Activated CD8-positive, alpha-beta memory T cell treated with anti-CD3 and anti-CD28 coated beads for 4 hours (primary cell): Measurements from ENCODE around the gene CLDN15.
"Not testable (repeated sequence)": the region's sequence is repeated elsewhere in the genome, so short reads cannot be mapped to it uniquely, and the experiment has no call there.

Experiments used
- DNase-seq, 2 donors: peaks; one replicate each; pipeline ENCODE4 v3.0.0-alpha.2; 2020; ENCODE audit warnings: low read depth in 2 of 2

CLDN15 gene, protein sequence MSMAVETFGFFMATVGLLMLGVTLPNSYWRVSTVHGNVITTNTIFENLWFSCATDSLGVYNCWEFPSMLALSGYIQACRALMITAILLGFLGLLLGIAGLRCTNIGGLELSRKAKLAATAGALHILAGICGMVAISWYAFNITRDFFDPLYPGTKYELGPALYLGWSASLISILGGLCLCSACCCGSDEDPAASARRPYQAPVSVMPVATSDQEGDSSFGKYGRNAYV

DNA sequence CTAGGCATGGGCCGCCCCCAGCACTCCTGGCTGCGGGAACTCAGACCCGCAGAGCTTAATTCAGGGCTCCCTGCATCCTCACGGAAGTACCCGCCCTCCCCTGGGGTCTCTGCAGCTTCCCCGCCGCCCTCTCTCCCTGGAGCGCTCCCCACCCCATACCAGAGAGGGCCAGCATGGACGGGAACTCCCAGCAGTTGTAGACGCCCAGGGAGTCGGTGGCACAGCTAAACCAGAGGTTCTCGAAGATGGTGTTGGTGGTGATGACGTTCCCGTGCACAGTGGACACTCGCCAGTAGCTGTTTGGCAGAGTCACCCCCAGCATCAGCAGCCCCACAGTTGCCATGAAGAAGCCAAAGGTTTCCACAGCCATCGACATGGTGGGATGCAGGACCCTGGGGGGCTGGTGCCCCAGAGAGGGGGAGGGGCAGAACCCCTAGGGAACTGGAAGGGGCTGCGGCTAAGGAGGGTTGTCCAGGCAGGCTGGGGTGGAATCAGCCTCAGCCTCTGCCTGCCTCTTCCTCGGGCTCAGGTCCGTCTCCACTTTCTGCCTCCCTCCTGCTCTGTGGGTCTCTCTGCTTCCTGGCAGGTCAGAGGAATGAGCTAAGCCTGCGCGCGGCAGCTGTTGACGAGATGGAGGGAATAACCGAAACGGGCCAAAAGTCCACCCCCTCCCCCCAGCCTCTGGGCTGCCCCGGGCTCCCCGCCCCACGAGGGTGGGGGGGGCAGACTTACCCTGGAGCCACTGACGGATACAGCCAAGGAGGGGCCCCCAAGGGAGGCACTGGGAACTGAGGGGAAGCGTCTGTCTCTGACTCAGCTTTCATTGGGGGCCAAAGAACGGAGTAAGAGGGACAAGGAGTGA, at the start of gene CLDN15:
TSS of gene CLDN15 (minus strand) at position 597 of the 862 bp plus-strand sequence. CDS start at position 376, 221 bp downstream.
- no peak for DNase-seq

DNA sequence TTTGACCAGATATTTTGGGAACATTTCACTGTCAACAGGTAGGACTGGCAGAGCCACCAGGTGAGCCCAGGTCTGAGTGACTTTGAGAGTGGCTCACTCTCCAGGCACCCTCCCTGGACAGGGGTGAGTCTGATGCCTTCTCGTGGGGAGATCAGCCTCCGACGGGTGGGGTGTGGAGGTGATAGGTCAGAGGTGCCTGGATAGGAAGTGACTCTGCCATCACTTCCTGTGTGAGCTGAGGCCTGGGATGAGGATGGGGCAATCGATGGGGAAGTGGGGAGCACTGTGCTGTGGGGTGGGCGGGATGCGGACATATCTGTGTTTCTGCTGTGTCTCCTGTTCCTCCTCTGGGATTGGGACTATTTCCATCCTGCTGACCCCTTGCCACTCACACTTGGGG, 49.4 kb upstream of the CLDN15 start:
- DNase-seq: no peak

DNA sequence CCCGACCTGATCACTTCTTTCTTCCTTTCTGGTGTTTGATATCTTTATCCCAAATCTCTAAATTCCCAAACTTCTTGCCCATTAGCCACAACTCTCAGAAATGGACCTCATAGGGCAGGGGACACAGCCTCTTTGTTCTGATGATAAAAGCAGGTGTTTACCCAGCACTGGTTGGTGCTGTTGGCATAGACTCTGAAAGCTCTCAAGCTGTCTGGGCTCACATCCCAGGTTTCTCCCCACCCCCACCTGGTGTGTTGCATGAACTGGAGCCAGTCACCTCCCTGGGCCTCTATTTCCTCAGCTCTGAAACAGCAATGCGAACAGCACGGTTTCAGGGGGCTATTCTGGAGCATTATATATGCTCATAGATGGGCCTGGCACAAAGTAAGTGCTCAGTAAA, 48.3 kb upstream of the CLDN15 start:
- DNase-seq: not testable (repeated sequence)

DNA sequence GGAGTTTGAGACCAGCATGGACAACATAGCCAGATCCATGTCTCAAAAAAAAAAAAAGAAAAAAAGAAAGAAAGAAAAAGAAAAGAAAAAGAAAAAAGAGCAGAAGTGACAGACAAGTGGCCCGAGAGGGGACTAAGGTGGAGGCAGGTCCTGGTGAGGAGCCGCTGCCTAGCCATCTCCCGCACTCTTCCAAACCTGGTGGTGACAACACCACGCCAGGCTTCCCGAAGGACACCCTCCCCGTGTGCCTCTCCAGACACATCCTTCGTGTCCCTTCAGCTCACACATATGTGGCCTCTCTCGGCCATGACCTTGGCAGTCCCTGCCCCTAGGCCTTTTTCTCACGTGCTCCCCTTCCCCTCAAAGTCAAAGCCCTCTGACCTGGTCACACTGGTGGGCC, 47.6 kb upstream of the CLDN15 start:
- no peak for DNase-seq

DNA sequence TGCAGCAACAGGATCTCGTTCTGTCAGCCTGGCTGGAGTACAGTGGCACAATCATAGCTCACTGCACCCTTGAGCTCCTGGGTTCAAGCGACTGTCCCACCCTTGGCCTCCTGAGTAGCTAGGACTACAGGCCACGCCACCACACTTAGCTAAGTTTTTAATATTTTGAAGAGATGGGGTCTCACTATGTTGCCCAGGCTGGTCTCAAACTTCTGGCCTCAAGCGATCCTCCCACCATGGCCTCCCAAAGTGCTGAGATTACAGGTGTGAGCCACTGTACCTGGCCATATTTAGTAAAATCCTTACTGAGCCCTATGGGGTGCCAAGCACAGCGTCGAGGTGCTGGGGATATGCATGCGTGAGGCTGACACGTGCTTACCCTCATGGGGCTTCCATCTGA, 43.3 kb upstream of the CLDN15 start:
- DNase-seq: not testable (repeated sequence)

DNA sequence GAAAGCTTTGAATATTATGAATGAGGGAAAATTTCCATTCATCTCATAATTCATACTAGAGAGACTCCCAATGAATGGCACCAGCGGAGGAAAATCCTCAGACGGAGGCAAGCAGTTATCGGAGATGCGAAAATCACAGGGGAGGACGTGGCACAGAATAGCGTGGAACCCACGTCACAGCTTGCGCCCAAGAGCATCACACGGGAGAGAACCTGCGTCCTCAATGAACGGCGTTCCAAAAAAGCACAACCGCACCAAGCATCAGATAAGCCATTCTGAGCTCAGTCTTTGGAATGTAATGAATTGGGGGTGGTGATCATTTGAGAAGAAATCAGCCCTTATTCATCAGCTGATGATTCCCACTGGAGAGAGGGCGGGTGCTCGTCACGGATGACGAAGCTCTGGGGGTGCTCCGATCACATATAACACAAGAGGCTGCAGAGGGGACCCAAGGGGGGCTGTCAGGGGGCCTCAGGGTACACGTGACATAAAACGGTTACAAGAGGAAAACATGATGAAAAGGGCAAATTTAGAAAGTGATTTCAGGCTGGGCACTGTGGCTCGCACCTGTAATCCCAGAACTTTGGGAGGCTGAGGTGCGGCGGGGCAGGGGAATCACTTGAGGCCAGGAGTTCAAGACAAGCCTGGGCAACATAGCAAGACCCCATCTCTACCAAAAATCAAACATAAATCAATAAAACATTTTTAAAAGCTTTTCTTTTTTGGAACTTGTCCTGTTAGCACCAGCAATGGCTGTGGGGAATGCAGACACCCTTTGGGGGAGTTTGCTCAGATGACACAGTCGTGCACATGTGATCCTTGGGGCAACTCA, 41.1 kb upstream of the CLDN15 start:
- no peak for DNase-seq

DNA sequence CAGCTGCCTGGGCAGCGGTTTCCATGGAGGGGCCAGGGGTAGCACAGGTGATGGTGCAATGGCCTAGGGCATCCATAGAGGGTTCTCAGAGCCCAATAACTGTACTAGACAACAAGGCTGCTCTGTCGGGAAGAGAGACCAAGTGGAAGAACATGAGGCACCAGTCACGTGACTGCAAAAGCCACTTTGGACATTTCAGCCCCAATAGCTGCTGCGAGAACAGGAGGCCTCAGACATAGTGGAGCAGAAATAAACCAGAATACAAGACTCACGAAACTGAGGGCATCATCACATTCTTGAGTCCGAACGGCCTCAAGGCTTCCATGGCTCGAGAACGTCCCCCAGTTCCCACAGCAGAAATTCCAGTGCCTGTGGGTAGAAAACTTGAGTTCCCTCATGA, 39.6 kb upstream of the CLDN15 start:
- no peak for DNase-seq

DNA sequence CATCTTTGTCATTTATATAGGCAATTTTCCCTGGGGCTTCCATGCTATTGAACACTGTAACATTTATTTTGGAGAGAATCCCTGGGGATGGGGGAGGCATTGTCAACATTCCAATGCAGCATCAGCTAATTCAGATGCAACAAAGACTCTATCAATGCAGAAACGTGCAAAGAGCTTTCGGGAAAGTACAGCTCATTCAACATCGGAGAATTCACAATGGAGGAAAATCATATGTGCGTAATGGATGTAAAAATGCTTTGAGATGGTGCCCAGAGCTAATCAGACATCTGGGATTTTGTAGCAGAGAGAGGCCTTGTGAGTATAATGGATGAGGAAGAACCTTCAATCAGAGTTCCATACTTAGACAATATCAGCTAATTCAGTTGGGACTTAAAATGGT, 35.6 kb upstream of the CLDN15 start:
- no peak for DNase-seq

DNA sequence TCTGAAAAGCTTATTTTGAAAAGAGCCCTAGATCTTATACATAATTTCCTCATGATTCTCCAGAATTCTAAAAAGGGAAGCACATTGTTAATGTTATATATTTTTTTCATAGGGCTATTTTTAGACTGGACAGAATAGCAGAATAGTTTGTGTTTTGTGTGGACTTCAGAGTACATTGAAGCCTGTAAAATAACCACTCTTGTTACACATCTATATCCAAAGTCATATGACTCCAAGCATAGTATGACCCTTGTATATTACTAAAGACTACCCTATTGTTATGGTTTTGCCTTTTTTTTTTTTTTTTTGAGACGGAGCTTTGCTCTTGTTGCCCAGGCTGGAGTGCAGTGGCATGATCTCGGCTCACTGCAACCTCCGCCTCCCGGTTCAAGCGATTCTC, 33.4 kb upstream of the CLDN15 start:
- no peak for DNase-seq

DNA sequence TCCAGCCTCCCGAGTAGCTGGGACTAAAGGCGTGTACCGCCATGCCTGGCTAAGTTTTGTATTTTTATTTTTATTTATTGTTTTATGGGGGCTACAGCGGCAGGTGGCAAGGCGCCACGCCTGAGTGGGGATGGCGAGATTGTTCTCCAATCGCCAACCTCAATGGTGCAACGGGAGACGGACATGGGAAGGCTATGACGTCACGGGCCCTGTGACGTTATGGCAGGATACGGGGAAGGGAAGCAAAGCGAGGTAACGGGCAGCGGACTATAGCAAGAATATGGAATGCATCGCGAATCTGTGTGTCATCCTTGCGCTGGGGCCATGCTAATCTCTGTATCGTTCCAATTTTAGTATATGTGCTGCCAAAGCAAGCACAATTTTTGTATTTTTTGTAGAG, 32.1 kb upstream of the CLDN15 start:
- DNase-seq: no peak

DNA sequence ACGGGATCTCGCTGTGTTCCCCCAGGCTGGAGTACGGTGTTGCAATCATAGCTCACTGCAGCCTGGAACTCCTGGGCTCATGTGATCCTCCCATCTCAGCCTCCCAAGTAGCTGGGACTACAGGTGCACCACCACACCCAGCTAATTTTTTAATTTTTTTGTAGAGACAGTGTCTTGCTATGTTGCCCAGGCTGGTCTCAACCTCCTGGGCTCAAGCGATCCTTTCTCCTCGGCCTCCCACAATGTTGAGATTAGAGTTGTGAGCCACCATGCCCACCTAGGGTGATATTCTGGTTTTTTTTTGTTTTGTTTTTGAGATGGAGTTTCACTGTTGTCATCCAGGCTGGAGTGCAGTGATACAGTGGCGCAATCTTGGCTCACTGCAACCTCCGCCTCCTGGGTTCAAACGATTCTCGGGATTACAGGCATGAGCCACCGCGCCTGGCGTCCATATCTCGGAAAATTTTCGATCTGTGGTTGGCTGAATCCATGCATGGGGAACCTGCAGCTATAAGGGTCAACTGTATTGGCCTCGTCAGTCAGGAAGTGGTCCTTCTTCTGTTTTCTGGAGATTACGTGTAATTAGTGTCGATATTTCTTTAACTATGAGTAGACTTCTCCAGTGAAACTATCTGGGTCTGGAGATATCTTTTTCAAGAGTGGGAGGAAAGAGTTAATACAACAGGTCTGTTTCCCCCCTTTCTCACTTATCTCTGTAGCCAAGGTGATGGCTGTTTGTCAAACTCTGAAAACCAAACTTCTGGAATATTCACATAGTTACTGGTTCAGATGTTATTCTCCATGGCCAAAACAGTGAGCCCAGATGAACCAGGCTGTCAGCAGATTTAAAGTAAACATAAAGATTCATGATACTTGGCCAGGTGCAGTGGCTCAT, 28.3 kb upstream of the CLDN15 start:
- DNase-seq: no peak

DNA sequence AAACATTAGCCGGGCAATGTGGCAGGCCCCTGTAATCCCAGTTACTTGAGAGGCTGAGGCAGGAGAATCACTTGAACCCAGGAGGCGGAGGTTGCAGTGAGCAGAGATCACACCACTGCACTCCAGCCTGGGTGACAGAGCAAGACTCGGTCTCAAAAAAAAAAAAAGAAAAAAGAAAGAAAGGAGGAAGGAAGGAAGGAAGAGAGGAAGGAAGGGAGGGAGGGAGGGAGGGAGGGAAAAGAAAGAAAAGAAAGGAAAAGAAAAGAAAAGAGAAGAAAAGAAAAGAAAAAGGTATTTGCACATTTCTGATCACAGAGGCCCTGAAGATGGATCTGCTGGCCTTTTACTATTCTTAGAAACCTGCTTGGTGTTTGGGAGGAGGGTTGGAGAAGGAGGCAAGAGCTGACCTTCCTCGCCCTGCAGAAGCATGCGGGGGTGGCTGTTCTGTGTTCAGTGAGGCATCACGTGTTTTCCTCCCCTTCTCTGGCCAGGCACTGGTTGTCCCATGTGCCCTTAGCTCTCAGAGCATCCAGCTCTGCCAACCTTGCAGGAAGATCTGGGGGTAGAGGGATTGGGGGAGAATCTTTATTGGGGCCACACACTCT, 26.6 kb upstream of the CLDN15 start:
- not testable (repeated sequence) for DNase-seq

DNA sequence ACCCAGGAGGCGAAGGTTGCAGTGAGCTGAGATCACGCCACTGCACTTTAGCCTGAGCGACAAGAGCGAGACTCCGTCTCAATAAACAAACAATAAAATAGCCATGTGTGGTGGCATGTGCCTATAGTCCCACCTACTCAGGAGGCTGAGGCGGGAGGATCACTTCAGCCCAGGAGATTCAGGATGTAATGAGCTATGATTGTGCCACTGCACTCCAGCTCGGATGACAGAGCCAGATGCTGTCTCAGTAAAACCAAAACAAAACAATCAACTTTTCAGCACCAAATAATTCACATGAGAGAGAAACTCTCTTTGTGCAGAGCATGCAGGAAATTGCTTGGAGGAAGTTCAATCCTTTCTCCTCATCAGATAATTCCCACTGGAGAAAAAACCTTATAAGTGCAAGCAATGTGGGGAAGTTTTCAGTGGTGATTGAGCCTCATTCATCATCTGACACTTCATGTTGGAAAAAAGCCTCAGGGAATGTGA, 20.7 kb upstream of the CLDN15 start:
- no peak for DNase-seq

DNA sequence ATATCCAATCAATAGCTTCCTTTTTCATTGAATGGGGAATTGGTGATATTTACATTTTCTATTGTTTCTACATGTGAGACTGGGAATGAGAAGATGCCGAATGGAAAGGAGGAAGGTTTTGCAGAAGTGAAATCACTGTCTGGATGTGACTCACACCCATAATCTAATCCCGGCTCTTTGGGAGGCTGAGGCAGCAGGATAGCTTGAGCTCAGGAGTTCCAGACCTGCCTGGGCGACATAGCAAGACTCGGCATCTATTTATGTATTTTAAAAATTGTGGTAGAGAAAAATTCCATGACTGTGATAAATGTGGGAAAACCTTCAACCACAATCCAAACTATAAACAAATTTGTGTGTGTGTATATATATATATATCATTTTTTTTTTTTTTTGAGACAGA, 18.2 kb upstream of the CLDN15 start:
- no peak for DNase-seq

DNA sequence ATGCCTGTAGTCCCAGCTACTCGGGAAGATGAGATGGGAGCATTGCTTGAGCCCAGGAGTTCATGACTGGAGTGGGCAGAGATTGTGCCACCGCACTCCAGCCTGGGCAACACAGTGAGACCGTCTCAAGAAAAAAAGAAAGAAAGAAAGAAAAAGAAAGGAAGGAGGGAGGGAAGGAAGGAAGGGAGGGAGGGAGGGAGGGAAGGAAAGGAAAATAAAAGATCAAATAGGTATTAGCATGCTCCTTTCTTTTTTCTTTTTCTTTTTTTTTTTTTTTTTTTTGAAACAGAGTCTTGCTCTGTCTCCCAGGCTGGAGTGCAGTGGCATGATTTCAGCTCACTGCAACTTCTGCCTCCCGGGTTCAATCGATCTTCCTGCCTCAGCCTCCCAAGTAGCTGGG, 15.6 kb upstream of the CLDN15 start:
- DNase-seq: not testable (repeated sequence)

DNA sequence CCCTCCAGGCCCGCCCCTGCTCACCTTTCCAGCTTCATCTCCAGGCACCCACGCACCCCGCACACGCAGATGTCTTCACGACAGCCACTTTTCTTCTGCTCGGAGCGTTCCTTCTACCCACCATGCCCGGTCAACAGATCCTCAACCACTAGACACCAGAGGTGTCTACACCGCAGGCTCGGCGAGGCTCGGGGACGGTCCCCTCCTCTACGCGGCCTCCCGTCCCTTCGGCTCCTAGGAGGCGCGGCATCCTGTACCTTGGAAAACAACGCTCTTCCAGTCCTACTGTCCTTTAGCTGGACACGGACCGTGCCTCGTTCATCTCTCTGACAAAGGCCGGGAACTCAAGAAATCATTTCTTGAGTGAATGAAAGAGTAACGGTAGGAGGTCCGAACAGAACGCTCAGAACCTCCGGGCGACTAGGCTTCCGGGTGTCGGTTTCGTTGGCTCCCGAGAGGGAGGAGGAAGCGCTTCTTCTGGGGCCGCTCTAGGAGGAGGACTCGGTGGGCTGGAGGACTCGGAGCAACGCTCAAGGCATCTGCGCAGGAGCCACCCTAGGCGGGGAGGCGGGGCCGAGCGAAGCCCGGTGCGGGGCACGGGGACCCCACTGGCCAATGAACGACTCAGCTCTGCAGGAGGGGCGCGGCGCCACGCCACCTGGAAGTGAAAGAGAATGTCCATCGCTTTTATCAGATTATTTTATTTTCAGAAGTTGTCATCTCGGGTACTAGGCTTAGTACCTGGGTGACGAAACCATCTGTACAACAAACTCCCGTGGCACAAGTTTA, 14.5 kb upstream of the CLDN15 start:
- DNase-seq: peak; percentile 97

DNA sequence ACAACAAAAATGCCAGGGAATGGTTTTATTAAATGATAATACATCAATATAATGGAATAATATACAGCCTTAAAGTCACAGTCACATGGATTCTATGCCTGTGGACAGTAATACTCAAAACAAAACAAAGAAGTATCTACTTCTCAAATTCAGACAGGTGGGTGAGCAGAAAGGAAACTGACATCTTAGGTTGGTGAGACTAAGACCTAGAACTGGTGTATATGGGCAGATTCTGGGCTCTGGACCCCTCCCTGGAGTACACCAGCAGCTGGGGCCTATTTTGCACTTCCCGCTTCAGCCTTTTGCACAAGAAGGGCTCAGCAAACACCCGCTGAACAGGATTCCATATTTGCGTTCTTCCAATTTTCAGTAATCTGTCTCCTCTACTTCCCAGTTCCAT, 12.7 kb upstream of the CLDN15 start:
- DNase-seq: no peak

DNA sequence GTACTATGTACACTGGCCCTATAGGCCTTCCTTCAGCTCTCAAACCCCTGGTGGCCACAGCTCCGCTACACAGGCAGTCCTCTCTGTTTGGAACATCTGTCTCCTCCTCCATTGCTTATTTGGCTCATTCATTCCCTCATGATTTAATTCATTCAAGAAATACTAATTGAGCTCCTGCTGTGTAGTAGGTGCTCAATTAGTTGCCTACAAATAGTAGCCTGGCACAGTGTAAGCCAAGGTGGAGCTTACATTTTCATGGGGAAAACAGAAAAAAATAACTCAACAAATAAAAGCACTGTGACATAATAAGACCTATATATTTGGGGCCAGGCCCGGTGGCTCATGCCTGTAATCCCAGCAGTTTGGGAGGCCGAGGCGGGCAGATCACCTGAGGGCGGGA, 10.7 kb upstream of the CLDN15 start:
- DNase-seq: no peak

DNA sequence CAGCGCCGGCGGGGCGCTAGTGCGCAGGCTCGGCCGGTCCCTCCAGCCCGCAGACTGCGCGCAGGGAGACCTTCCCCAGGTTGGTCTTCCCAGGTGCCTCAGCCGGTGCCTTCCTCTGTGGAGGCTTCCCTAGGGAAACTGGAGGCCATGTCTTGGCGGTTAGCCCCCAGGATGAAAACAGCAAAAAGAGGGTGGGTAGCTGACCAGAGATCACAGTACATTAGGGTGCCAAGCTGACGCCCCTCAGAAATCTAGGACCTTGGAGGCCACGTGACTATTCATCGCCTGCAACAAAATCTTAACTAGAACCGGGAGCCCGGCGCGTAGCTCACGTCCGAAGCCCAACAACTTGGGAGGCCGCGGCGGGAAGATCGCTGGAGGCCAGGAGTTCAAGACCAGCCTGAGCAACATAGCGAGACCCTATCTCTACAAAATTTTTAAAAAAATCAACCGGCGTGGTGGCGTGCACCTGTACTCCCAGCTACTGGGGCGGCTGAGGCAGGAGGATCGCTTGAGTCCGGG, 7.6 kb upstream of the CLDN15 start:
- no peak for DNase-seq
